Loucy (cell line): Measurements from ENCODE around the gene SLC4A11.

ENCODE experiments used
- EZH2phosphoT487 ChIP-seq: fragments of 200-600 bp; IDR thresholded peaks from 2 replicates; pipeline ENCODE4 v1.6.1; 2018; ENCODE audit warnings: antibody characterized with exemption, mild to moderate bottlenecking, moderate library complexity, borderline replicate concordance
- TF ChIP-seq, protein P1 (sequence below): fragments of 200-600 bp; sonication (generic); conservative IDR thresholded peaks from 2 replicates; pipeline ENCODE4 v1.5.1; 2014; ENCODE audit warnings: mild to moderate bottlenecking, antibody characterized with exemption, low read length

DNA sequence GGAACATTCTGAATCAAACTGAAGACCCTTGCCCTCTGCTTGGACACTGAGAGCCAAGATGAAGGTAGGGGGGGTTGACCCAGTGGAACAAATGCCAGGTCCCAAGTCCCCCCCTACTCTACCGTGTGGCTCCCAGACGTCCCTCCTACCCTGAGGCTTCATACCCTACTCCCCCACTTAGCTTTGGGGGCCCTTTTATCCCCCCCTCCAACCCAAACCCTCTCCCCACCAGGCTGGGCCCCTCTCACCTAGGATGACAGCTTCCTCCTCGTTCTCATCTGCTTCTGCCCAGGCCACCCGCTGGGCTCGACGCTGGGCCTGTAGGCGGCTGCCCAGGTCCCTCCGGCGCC, 36.0 kb downstream of the SLC4A11 start:
- TF ChIP-seq, protein P1, sequence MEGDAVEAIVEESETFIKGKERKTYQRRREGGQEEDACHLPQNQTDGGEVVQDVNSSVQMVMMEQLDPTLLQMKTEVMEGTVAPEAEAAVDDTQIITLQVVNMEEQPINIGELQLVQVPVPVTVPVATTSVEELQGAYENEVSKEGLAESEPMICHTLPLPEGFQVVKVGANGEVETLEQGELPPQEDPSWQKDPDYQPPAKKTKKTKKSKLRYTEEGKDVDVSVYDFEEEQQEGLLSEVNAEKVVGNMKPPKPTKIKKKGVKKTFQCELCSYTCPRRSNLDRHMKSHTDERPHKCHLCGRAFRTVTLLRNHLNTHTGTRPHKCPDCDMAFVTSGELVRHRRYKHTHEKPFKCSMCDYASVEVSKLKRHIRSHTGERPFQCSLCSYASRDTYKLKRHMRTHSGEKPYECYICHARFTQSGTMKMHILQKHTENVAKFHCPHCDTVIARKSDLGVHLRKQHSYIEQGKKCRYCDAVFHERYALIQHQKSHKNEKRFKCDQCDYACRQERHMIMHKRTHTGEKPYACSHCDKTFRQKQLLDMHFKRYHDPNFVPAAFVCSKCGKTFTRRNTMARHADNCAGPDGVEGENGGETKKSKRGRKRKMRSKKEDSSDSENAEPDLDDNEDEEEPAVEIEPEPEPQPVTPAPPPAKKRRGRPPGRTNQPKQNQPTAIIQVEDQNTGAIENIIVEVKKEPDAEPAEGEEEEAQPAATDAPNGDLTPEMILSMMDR = no peak
- TF ChIP-seq EZH2phosphoT487 = no peak
